ENCODE measurements around the gene STXBP6.

STXBP6 gene

DNA sequence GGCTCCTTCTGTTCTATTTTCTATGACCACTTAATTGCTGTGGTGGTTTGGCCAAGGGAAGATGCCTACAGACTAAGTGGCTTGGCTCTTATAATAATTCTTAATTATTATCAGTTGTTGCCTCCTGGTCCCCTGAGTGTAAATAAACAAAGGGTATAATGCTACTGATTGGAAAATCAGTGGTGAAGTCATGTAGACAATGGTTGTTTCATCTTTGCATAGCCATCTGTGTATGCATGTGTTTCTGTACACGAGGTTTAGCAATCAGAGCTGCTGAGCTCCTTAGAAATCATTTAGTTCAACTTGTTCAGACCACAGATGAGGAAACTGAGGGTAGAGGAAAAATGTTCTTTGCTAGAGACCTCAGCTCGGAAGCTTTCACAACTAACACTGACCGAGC lies 152.2 kb downstream of the STXBP6 start:
- CTCF ChIA-PET: no interaction called here
- no peaks in the 10 kb centered on the region for H3K9me3 ChIP-seq (ENCODE audit: control insufficient read depth, insufficient read depth, low read depth, low read length)
- H3K4me1 ChIP-seq (ENCODE audit: control insufficient read depth, insufficient read depth, low read length): no peaks in the 10 kb centered on the region; the same call in 1 of the 2 replicates
- POLR2A ChIA-PET: no interaction called here
- H3K4me3 ChIP-seq (ENCODE audit: low read depth, low read length): no peak overlapping the region
- TF ChIP-seq, protein P1, sequence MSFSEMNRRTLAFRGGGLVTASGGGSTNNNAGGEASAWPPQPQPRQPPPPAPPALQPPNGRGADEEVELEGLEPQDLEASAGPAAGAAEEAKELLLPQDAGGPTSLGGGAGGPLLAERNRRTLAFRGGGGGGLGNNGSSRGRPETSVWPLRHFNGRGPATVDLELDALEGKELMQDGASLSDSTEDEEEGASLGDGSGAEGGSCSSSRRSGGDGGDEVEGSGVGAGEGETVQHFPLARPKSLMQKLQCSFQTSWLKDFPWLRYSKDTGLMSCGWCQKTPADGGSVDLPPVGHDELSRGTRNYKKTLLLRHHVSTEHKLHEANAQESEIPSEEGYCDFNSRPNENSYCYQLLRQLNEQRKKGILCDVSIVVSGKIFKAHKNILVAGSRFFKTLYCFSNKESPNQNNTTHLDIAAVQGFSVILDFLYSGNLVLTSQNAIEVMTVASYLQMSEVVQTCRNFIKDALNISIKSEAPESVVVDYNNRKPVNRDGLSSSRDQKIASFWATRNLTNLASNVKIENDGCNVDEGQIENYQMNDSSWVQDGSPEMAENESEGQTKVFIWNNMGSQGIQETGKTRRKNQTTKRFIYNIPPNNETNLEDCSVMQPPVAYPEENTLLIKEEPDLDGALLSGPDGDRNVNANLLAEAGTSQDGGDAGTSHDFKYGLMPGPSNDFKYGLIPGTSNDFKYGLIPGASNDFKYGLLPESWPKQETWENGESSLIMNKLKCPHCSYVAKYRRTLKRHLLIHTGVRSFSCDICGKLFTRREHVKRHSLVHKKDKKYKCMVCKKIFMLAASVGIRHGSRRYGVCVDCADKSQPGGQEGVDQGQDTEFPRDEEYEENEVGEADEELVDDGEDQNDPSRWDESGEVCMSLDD (tag by site-specific recombination; IDR thresholded peaks at IDR 0.05): no peak
- TF ChIP-seq ZNF629 (tag by site-specific recombination; IDR thresholded peaks at IDR 0.05) (no peak), ZSCAN30 (tag by site-specific recombination; IDR thresholded peaks at IDR 0.05) (no peak), ZBTB1 (tag by site-specific recombination; IDR thresholded peaks at IDR 0.05) (no peak), ZNF843 (tag by site-specific recombination; IDR thresholded peaks at IDR 0.05) (no peak), HOXA7 (CRISPR knock-in tag; IDR thresholded peaks at IDR 0.05; ENCODE audit: borderline replicate concordance) (no peak), ZNF658 (tag by site-specific recombination; IDR thresholded peaks at IDR 0.05) (no peak), ZNF664 (tag by site-specific recombination; IDR thresholded peaks at IDR 0.05) (no peak), ZEB2 (tag by site-specific recombination; IDR thresholded peaks at IDR 0.05) (no peak)
- no peak overlapping the region for H3K27ac ChIP-seq (ENCODE audit: extremely low read depth, low read depth, low read length)
- no peaks in the 10 kb centered on the region for H3K36me3 ChIP-seq (ENCODE audit: control insufficient read depth in 2 of 2, insufficient read depth in 1 of 2, low read length in 2 of 2)

DNA sequence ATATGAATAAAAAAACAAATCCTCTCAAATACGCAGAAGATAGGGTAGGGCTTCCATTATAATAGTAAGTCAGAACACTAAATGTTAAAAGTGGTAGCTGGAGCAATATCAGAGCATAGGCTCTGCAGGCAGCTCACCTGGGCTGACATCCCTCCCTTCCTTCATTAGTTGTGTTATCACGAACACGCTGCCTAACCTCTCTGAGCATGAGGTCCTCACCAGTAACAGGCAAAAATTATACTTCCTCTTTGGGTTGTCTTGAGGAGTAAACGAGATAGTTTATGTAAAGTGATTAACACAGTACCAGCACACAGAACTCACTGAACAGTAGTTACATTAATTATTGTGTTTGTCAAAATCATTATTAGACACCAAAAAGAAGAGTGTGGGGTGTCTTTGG lies 154.3 kb downstream of the STXBP6 start:
- H3K4me3 ChIP-seq (ENCODE audit: low read depth, low read length): no peak overlapping the region
- ChIA-PET CTCF (interaction anchor here (0.7 kb wide), 1 partner anchor 147 kb away, joined by 3 read pairs; no protein-coding TSS in a partner anchor), POLR2A (no interaction called here)
- H3K9me3 ChIP-seq (ENCODE audit: control insufficient read depth, insufficient read depth, low read depth, low read length): no peaks in the 10 kb centered on the region
- H3K27ac ChIP-seq (ENCODE audit: extremely low read depth, low read depth, low read length): no peak overlapping the region
- H3K4me1 ChIP-seq (ENCODE audit: control insufficient read depth, insufficient read depth, low read length): no peaks in the 10 kb centered on the region; the same call in 1 of the 2 replicates
- H3K36me3 ChIP-seq (ENCODE audit: control insufficient read depth in 2 of 2, insufficient read depth in 1 of 2, low read length in 2 of 2): no peaks in the 10 kb centered on the region
- TF ChIP-seq, protein P2, sequence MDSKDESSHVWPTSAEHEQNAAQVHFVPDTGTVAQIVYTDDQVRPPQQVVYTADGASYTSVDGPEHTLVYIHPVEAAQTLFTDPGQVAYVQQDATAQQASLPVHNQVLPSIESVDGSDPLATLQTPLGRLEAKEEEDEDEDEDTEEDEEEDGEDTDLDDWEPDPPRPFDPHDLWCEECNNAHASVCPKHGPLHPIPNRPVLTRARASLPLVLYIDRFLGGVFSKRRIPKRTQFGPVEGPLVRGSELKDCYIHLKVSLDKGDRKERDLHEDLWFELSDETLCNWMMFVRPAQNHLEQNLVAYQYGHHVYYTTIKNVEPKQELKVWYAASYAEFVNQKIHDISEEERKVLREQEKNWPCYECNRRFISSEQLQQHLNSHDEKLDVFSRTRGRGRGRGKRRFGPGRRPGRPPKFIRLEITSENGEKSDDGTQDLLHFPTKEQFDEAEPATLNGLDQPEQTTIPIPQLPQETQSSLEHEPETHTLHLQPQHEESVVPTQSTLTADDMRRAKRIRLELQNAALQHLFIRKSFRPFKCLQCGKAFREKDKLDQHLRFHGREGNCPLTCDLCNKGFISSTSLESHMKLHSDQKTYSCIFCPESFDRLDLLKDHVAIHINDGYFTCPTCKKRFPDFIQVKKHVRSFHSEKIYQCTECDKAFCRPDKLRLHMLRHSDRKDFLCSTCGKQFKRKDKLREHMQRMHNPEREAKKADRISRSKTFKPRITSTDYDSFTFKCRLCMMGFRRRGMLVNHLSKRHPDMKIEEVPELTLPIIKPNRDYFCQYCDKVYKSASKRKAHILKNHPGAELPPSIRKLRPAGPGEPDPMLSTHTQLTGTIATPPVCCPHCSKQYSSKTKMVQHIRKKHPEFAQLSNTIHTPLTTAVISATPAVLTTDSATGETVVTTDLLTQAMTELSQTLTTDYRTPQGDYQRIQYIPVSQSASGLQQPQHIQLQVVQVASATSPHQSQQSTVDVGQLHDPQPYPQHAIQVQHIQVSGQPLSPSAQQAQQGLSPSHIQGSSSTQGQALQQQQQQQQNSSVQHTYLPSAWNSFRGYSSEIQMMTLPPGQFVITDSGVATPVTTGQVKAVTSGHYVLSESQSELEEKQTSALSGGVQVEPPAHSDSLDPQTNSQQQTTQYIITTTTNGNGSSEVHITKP (tag by site-specific recombination; IDR thresholded peaks at IDR 0.05): no peak
- TF ChIP-seq, protein P3, sequence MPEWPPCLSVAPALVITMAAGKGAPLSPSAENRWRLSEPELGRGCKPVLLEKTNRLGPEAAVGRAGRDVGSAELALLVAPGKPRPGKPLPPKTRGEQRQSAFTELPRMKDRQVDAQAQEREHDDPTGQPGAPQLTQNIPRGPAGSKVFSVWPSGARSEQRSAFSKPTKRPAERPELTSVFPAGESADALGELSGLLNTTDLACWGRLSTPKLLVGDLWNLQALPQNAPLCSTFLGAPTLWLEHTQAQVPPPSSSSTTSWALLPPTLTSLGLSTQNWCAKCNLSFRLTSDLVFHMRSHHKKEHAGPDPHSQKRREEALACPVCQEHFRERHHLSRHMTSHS (tag by site-specific recombination; IDR thresholded peaks at IDR 0.05): no peak
- TF ChIP-seq ZNF302 (tag by site-specific recombination; IDR thresholded peaks at IDR 0.05; ENCODE audit: low read depth) (no peak), SP2 (tag by site-specific recombination; IDR thresholded peaks at IDR 0.05) (no peak), ZSCAN23 (tag by site-specific recombination; IDR thresholded peaks at IDR 0.05) (no peak), ZNF354C (tag by site-specific recombination; IDR thresholded peaks at IDR 0.05; ENCODE audit: borderline replicate concordance, low read depth) (no peak), ZFHX2 (tag by site-specific recombination; conservative IDR thresholded peaks at IDR 0.05) (no peak), BCL11B (tag by site-specific recombination; IDR thresholded peaks at IDR 0.05; ENCODE audit: low read depth) (no peak), ZNF19 (tag by site-specific recombination; IDR thresholded peaks at IDR 0.05; ENCODE audit: low read depth) (no peak), ZNF155 (tag by site-specific recombination; IDR thresholded peaks at IDR 0.05) (no peak), ZNF175 (tag by site-specific recombination; IDR thresholded peaks at IDR 0.05) (no peak), GLIS2 (tag by site-specific recombination; IDR thresholded peaks at IDR 0.05) (no peak), ZNF777 (tag by site-specific recombination; IDR thresholded peaks at IDR 0.05; ENCODE audit: borderline replicate concordance) (no peak), ZNF121 (tag by site-specific recombination; IDR thresholded peaks at IDR 0.05) (no peak), ZNF600 (tag by site-specific recombination; IDR thresholded peaks at IDR 0.05) (no peak)
- TF ChIP-seq, protein P4, sequence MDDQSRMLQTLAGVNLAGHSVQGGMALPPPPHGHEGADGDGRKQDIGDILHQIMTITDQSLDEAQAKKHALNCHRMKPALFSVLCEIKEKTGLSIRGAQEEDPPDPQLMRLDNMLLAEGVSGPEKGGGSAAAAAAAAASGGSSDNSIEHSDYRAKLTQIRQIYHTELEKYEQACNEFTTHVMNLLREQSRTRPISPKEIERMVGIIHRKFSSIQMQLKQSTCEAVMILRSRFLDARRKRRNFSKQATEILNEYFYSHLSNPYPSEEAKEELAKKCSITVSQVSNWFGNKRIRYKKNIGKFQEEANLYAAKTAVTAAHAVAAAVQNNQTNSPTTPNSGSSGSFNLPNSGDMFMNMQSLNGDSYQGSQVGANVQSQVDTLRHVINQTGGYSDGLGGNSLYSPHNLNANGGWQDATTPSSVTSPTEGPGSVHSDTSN (CRISPR knock-in tag; IDR thresholded peaks at IDR 0.05): no peak
- TF ChIP-seq, protein P5, sequence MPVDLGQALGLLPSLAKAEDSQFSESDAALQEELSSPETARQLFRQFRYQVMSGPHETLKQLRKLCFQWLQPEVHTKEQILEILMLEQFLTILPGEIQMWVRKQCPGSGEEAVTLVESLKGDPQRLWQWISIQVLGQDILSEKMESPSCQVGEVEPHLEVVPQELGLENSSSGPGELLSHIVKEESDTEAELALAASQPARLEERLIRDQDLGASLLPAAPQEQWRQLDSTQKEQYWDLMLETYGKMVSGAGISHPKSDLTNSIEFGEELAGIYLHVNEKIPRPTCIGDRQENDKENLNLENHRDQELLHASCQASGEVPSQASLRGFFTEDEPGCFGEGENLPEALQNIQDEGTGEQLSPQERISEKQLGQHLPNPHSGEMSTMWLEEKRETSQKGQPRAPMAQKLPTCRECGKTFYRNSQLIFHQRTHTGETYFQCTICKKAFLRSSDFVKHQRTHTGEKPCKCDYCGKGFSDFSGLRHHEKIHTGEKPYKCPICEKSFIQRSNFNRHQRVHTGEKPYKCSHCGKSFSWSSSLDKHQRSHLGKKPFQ (tag by site-specific recombination; IDR thresholded peaks at IDR 0.05): no peak

Measured in HEK293 (cell line).